Type B pancreatic cell (in vitro differentiated cells): Measurements from ENCODE around the gene PTER. TPM values are rescaled to one million over a fixed set of nuclear protein-coding genes. Genes with fewer than 3 reads are reported as not detected.

Experiments
- DNase-seq: peaks from one replicate; pipeline ENCODE4 v3.0.0; 2021; ENCODE audit warnings: mixed read lengths; ENCODE audit not compliant: unreplicated experiment; ENCODE audit errors: extremely low spot score
- H3K27ac Mint-ChIP-seq: 2 replicates; pipeline ENCODE4 v1.8.0; 2021; ENCODE audit warnings: mild to moderate bottlenecking, mixed read lengths
- H3K27me3 Mint-ChIP-seq: 2 replicates; pipeline ENCODE4 v1.8.0; 2021; ENCODE audit warnings: mixed read lengths
- H3K36me3 Mint-ChIP-seq: 2 replicates; pipeline ENCODE4 v1.8.0; 2021; ENCODE audit warnings: mixed read lengths
- H3K4me1 Mint-ChIP-seq: one replicate; pipeline ENCODE4 v1.8.0; 2021; ENCODE audit warnings: mixed read lengths; ENCODE audit not compliant: unreplicated experiment
- H3K4me3 Mint-ChIP-seq: 2 replicates; pipeline ENCODE4 v1.8.0; 2021; ENCODE audit warnings: mild to moderate bottlenecking, mixed read lengths
- H3K9me3 Mint-ChIP-seq: 2 replicates; pipeline ENCODE4 v1.8.0; 2021; ENCODE audit warnings: mixed read lengths
- total RNA-seq: library from RNA; stranded (reverse); gene quantifications from 2 replicates; pipeline ENCODE4 v1.2.1, GENCODE V29; 2021; ENCODE audit warnings: low replicate concordance
- TF ChIP-seq, protein P1 (sequence below): fragments of 200-600 bp; sonication (generic); conservative IDR thresholded peaks from 2 replicates; pipeline ENCODE4 v1.5.0; 2021; ENCODE audit warnings: antibody characterized with exemption, mild to moderate bottlenecking

The PTER gene
- total RNA-seq, 1 donor from 2014 or later: 7.9 TPM

DNA sequence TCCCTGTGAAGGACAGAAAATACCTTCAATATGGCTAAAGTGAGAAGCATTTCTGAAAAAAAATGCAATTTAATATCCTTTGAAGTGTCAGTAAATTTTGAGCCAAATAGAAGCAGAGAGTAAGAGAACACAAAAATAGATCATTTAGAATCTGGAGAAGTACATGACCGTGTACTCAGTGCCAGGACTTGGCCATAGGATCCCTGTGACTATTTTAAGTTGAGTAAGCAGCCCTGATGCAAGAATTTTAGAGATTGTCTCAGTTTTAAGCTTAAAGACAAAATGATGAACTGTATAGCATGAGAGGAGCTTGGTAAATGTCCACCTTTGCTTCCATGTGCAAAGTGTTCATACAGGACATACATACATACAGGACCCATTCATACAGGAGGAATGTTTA is 2.5 kb downstream of the PTER start:
- no peaks in the 10 kb centered on the region for H3K9me3 Mint-ChIP-seq
- no peak for DNase-seq
- peaks cover 29% of the 10 kb centered on the region for H3K4me1 Mint-ChIP-seq
- H3K27ac Mint-ChIP-seq: no peak overlapping the region
- TF ChIP-seq, protein P1, sequence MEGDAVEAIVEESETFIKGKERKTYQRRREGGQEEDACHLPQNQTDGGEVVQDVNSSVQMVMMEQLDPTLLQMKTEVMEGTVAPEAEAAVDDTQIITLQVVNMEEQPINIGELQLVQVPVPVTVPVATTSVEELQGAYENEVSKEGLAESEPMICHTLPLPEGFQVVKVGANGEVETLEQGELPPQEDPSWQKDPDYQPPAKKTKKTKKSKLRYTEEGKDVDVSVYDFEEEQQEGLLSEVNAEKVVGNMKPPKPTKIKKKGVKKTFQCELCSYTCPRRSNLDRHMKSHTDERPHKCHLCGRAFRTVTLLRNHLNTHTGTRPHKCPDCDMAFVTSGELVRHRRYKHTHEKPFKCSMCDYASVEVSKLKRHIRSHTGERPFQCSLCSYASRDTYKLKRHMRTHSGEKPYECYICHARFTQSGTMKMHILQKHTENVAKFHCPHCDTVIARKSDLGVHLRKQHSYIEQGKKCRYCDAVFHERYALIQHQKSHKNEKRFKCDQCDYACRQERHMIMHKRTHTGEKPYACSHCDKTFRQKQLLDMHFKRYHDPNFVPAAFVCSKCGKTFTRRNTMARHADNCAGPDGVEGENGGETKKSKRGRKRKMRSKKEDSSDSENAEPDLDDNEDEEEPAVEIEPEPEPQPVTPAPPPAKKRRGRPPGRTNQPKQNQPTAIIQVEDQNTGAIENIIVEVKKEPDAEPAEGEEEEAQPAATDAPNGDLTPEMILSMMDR: no peak
- peak overlapping the region; percentile 44 for H3K4me3 Mint-ChIP-seq
- peaks cover 8% of the 10 kb centered on the region for H3K27me3 Mint-ChIP-seq
- H3K36me3 Mint-ChIP-seq: no peaks in the 10 kb centered on the region

DNA sequence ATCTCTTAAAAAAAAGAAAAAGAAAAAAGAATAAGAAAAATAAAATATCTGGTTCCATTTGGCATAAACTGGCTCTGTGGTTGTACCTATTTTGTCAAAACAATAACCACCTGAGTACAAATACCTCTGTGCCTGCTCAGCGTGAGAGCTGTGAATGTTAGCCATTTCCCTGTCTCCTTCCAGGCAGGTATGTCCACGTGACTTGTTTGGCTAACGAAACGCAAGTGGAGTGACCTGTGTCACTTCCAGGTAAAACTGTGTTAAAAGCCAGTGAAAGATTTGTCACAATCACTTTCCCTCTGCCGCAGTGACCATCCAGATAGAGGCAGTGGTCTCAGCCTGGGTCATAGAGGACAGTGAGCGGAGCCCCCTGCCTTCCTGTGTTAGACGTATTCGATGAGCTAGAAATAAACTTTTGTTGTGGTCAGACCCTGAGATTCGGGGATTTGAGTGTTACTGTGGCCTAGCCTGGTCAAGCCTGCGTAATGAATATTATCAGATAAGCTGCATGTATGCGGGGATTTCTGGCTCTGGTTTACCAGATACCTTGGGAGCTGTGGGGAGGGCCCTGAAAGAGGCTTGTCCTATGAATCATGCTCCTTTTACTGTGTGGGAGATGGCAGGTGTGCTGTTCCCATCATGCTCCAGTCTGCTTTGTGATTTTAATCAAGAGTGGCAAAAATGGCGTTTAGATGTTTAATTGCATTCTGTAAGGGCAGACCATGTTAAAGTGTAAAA is 3.8 kb downstream of the PTER start:
- Mint-ChIP-seq H3K27ac (peak overlapping the region; percentile 90), H3K27me3 (peaks cover 7% of the 10 kb centered on the region), H3K4me1 (peaks cover 29% of the 10 kb centered on the region), H3K4me3 (peak overlapping the region; percentile 69), H3K36me3 (no peaks in the 10 kb centered on the region), H3K9me3 (no peaks in the 10 kb centered on the region)
- DNase-seq: no peak
- TF ChIP-seq, protein P1: no peak

DNA sequence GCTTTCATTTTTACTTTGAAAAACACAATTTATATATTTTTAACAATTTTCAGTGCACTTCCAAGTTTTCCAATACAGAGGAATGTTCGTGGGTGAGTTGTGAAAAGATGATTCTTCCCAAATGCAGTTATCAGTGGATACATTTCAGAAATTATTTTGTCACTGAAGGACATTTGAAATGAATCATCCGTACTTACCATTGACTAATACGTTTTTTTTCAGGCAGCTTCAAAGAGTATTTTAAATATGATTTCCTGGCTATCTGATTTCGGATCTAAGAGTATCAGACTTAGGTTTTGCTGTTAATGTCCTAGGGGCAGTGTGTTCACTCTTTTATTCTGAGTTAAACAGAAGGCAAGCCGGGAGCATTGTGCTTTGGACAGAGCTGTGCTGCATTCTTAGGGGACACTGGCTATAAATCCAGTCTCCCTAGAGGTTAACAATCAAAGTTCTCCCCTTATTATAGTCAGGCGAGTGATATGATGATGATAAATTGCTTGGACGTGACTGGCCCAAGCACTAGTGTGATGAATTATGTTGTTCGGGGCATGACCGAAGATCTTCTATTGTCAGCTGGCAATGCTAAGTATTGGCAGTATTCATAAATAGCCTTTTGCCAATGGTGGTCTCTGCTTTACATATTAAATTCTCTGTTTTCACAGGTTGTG is 4.5 kb downstream of the PTER start:
- peaks cover 28% of the 10 kb centered on the region for H3K4me1 Mint-ChIP-seq
- H3K27ac Mint-ChIP-seq: peak overlapping the region; percentile 90
- peaks cover 4% of the 10 kb centered on the region for H3K27me3 Mint-ChIP-seq

DNA sequence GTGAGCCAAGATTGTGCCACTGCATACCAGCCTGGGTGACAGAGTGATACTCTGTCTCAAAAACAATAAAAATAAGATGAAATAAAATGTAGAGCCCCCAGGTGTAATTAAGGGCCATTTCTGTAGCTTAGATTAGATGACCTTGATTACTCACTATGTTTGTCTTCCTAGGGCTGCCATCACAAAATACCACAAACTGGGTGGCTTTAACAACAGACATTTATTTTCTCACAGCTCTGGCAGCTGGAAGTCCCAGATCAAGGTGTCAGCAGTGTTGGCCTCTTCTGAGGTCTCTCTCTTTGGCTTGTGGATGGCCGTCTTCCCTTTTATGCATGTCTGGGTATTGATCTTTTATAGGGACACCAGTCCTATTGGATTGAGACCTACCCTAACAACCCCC is 6.1 kb downstream of the PTER start:
- H3K27me3 Mint-ChIP-seq: no peaks in the 10 kb centered on the region
- H3K4me3 Mint-ChIP-seq: no peak overlapping the region
- H3K4me1 Mint-ChIP-seq: peaks cover 22% of the 10 kb centered on the region
- TF ChIP-seq, protein P1: no peak
- H3K9me3 Mint-ChIP-seq: no peaks in the 10 kb centered on the region
- H3K36me3 Mint-ChIP-seq: no peaks in the 10 kb centered on the region
- no peak for DNase-seq
- H3K27ac Mint-ChIP-seq: no peak overlapping the region

More for the DNA sequence above, 4.5 kb downstream of the PTER start:
- H3K36me3 Mint-ChIP-seq: no peaks in the 10 kb centered on the region
- H3K4me3 Mint-ChIP-seq: peak overlapping the region; percentile 64
- TF ChIP-seq, protein P1: no peak
- no peak for DNase-seq
- no peaks in the 10 kb centered on the region for H3K9me3 Mint-ChIP-seq

DNA sequence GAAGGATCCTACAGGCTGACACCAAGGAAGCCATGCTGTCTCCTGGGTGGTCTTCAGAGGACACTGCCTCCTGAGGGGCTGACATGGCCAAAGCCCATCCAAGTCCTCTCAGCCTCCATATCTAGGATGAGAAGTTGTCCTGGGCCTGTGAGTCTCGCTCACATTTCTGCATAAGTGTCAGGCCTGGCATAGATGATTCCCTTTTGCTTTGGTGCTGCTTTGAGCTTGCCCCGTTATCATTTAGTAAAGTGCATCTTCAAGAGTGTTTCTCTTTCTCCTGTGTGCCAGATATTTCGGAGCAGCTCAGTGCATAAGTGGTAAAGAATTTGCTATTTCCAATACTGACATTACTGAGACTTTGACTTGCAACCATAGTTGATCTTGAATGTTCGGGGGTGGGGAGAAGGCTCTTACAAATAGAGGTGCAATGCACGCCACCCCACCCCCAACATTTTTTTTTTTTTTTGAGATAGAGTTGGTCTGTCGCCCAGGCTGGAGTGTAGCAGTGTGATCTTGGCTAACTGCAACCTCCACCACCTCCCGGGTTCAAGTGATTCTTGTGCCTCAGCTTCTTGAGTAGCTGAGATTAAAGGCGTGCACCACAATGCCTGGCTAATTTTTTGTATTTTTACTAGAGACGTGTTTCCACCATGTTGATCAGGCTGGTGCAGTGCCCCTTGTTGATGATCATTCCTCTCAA is 9.1 kb downstream of the PTER start:
- H3K36me3 Mint-ChIP-seq: peaks cover 5% of the 10 kb centered on the region
- TF ChIP-seq, protein P1: no peak
- H3K27ac Mint-ChIP-seq: no peak overlapping the region
- DNase-seq: no peak
- H3K9me3 Mint-ChIP-seq: peaks cover 4% of the 10 kb centered on the region
- H3K27me3 Mint-ChIP-seq: no peaks in the 10 kb centered on the region
- no peak overlapping the region for H3K4me3 Mint-ChIP-seq
- peaks cover 10% of the 10 kb centered on the region for H3K4me1 Mint-ChIP-seq
